AML-193 (cell line): ENCODE data around the gene SH3RF1.

Experiments
- DNase-seq, 2 experiments: peaks; one replicate each; lab custom pipeline; 2025; lab: John Stamatoyannopoulos, UW

SH3RF1 gene

GRCh38 chr4:169275180-169275579, 4.4 kb upstream of the SH3RF1 start:
- DNase-seq: no peak

GRCh38 chr4:169274033-169274432, 3.3 kb upstream of the SH3RF1 start:
- no peak for DNase-seq

GRCh38 chr4:169272265-169272886, 1.6 kb upstream of the SH3RF1 start:
- no peak for DNase-seq

- DNase-seq: no peak
These were observed 894 bp upstream of the SH3RF1 start for GRCh38 chr4:169271692-169272007.

- DNase-seq: peak; percentile 27 to 40
These were observed 593 bp downstream of the SH3RF1 start for GRCh38 chr4:169269916-169270809.

GRCh38 chr4:169268951-169269760, 1.6 kb downstream of the SH3RF1 start:
- DNase-seq: peak; percentile 15 to 18

GRCh38 chr4:169267070-169267469, 3.7 kb downstream of the SH3RF1 start:
- no peak for DNase-seq

- no peak for DNase-seq
These were observed 4.1 kb downstream of the SH3RF1 start for GRCh38 chr4:169266661-169267060.

- no peak for DNase-seq
These were observed 4.7 kb downstream of the SH3RF1 start for GRCh38 chr4:169266081-169266480.

GRCh38 chr4:169263791-169264392, 6.9 kb downstream of the SH3RF1 start:
- no peak for DNase-seq

GRCh38 chr4:169260217-169260866, 10.4 kb downstream of the SH3RF1 start:
- no peak for DNase-seq

- DNase-seq: no peak
These were observed 11.5 kb downstream of the SH3RF1 start for GRCh38 chr4:169259271-169259670.

- DNase-seq: no peak
These were observed 12.6 kb downstream of the SH3RF1 start for GRCh38 chr4:169258141-169258540.

- DNase-seq: no peak
These were observed 13.6 kb downstream of the SH3RF1 start for GRCh38 chr4:169256856-169257761.

- DNase-seq: no peak
These were observed 14.6 kb downstream of the SH3RF1 start for GRCh38 chr4:169256101-169256612.

GRCh38 chr4:169254546-169254983, 16.2 kb downstream of the SH3RF1 start:
- no peak for DNase-seq

- no peak for DNase-seq
These were observed 16.9 kb downstream of the SH3RF1 start for GRCh38 chr4:169253904-169254303.

GRCh38 chr4:169253113-169253671, 17.6 kb downstream of the SH3RF1 start:
- no peak for DNase-seq

- no peak for DNase-seq
These were observed 18.2 kb downstream of the SH3RF1 start for GRCh38 chr4:169252339-169253112.
